Medulla oblongata (tissue), 1 donor: ENCODE data around the gene CGB7.

ENCODE experiments used
- DNase-seq: peaks from one replicate; pipeline ENCODE4 v3.0.0-alpha.2; 2015; ENCODE audit errors: extremely low spot score

CGB7 gene

GRCh38 chr19:49057636-49058234, at the start of gene CGB7:
CGB7 (minus strand) TSS chr19:49057749; CDS start chr19:49055375, 2,374 bp downstream.
- peak; percentile 15 for DNase-seq

GRCh38 chr19:49106648-49107135, 49.1 kb upstream of the CGB7 start:
- DNase-seq: peak; percentile 37

- DNase-seq: no peak
Measured at GRCh38 chr19:49104229-49104864, 46.8 kb upstream of the CGB7 start.

GRCh38 chr19:49103331-49104085, 46.0 kb upstream of the CGB7 start:
- DNase-seq: no peak

GRCh38 chr19:49102303-49102702, 44.8 kb upstream of the CGB7 start:
- DNase-seq: no peak

GRCh38 chr19:49101160-49101559, 43.6 kb upstream of the CGB7 start:
- DNase-seq: no peak

- DNase-seq: no peak
Measured at GRCh38 chr19:49098795-49099194, 41.2 kb upstream of the CGB7 start.

GRCh38 chr19:49097453-49098288, 40.1 kb upstream of the CGB7 start:
- DNase-seq: peak; percentile 82

GRCh38 chr19:49094505-49095482, 37.2 kb upstream of the CGB7 start:
- DNase-seq: peak; percentile 77

- no peak for DNase-seq
Measured at GRCh38 chr19:49092686-49093085, 35.1 kb upstream of the CGB7 start.

GRCh38 chr19:49091391-49092038, 34.0 kb upstream of the CGB7 start:
- no peak for DNase-seq

GRCh38 chr19:49086296-49086695, 28.7 kb upstream of the CGB7 start:
- DNase-seq: no peak

- no peak for DNase-seq
Measured at GRCh38 chr19:49085868-49086232, 28.3 kb upstream of the CGB7 start.

- peak; percentile 98 for DNase-seq
Measured at GRCh38 chr19:49085020-49085867, 27.7 kb upstream of the CGB7 start, which contains the start of gene SNRNP70. SNRNP70 (plus strand) TSS chr19:49085451; CDS start chr19:49086415, 964 bp downstream.

GRCh38 chr19:49084206-49085019, 26.9 kb upstream of the CGB7 start:
- no peak for DNase-seq

- DNase-seq: no peak
Measured at GRCh38 chr19:49081273-49081672, 23.7 kb upstream of the CGB7 start.

- DNase-seq: no peak
Measured at GRCh38 chr19:49080392-49080791, 22.8 kb upstream of the CGB7 start.

GRCh38 chr19:49074869-49075268, 17.3 kb upstream of the CGB7 start:
- DNase-seq: peak; percentile 62
